GM18951 (cell line): Measurements from ENCODE around the gene OR1D2.

Source experiments
- POLR2A ChIP-seq: IDR thresholded peaks from 4 replicates; pipeline ENCODE4 v1.6.1; 2011; ENCODE audit warnings: mild to moderate bottlenecking; ENCODE audit not compliant: insufficient read length, insufficient read depth; ENCODE audit errors: extremely low read depth
- in situ Hi-C: fragments of 300-500 bp; cut with MboI; formaldehyde crosslinking; loops from one replicate; pipeline ENCODE4 v1.12.0; 2022; ENCODE audit warnings: low sequenced_read_pairs, mixed read lengths, inconsistent platforms; ENCODE audit not compliant: unreplicated experiment

OR1D2 gene

GRCh38 chr17:3038941-3039340, 65.3 kb downstream of the OR1D2 start:
- in situ Hi-C loops = no loop called here
- no peak for TF ChIP-seq POLR2A
